HepG2 (cell line): ENCODE measurements around the gene DAZAP1. TPM values are rescaled to one million over a fixed set of nuclear protein-coding genes. Genes with fewer than 3 reads are reported as not detected.

Experiments
- AGO2 ChIP-seq: fragments of 200-400 bp; formaldehyde crosslinking; optimal IDR thresholded peaks from 2 replicates; pipeline ENCODE3; 2017; ENCODE audit warnings: mild to moderate bottlenecking, low read depth, low read length, moderate library complexity
- ARID4A ChIP-seq: sonication (generic); formaldehyde crosslinking; IDR thresholded peaks from 2 replicates; pipeline ENCODE4 v1.5.0; 2020; ENCODE audit warnings: mild to moderate bottlenecking, missing genetic modification reagents, borderline replicate concordance
- CHD2 ChIP-seq: IDR thresholded peaks from 2 replicates; pipeline ENCODE4 v1.6.1; 2011; ENCODE audit warnings: low read depth, low read length, improper control_type of control experiment
- KDM4B ChIP-seq: sonication (generic); formaldehyde crosslinking; IDR thresholded peaks from 2 replicates; pipeline ENCODE4 v1.4.0; 2020; ENCODE audit warnings: missing genetic modification reagents
- KLF6 ChIP-seq: IDR thresholded peaks from 2 replicates; pipeline ENCODE4 v1.8.0; 2016; ENCODE audit warnings: missing biosample characterization, missing genetic modification reagents
- MXD4 ChIP-seq: IDR thresholded peaks from 2 replicates; pipeline ENCODE4 v1.6.1; 2016; ENCODE audit warnings: mild to moderate bottlenecking, missing biosample characterization, missing genetic modification reagents
- SMAD9 ChIP-seq: sonication (generic); formaldehyde crosslinking; IDR thresholded peaks from 2 replicates; pipeline ENCODE4 v1.5.1; 2020; ENCODE audit warnings: mild to moderate bottlenecking, missing genetic modification reagents
- SP2 ChIP-seq: sonication (generic); formaldehyde crosslinking; IDR thresholded peaks from 2 replicates; pipeline ENCODE4 v1.5.1; 2020; ENCODE audit warnings: mild to moderate bottlenecking, missing genetic modification reagents
- TEAD3 ChIP-seq: optimal IDR thresholded peaks from 2 replicates; pipeline ENCODE3; 2016; ENCODE audit warnings: borderline replicate concordance
- TFDP1 ChIP-seq: IDR thresholded peaks from 2 replicates; pipeline ENCODE4 v1.6.1; 2016; ENCODE audit warnings: missing compliant biosample characterization, missing genetic modification reagents, borderline replicate concordance
- THAP11 ChIP-seq: IDR thresholded peaks from 2 replicates; pipeline ENCODE4 v1.6.1; 2016; ENCODE audit warnings: missing biosample characterization, missing genetic modification reagents
- ZNF234 ChIP-seq: sonication (generic); formaldehyde crosslinking; conservative IDR thresholded peaks from 2 replicates; pipeline ENCODE4 v1.5.1; 2020; ENCODE audit warnings: mild to moderate bottlenecking, missing genetic modification reagents
- ZNF333 ChIP-seq: sonication (generic); formaldehyde crosslinking; IDR thresholded peaks from 2 replicates; pipeline ENCODE4 v1.4.0; 2020; ENCODE audit warnings: mild to moderate bottlenecking, missing genetic modification reagents, borderline replicate concordance
- ZNF354B ChIP-seq: sonication (generic); formaldehyde crosslinking; IDR thresholded peaks from 2 replicates; pipeline ENCODE4 v1.8.0; 2022; ENCODE audit warnings: mild to moderate bottlenecking, missing genetic modification reagents
- ZNF441 ChIP-seq: sonication (generic); formaldehyde crosslinking; IDR thresholded peaks from 2 replicates; pipeline ENCODE4 v1.7.0; 2021; ENCODE audit warnings: missing genetic modification reagents, borderline replicate concordance
- ZNF546 ChIP-seq: sonication (generic); formaldehyde crosslinking; conservative IDR thresholded peaks from 2 replicates; pipeline ENCODE4 v1.8.1; 2023; ENCODE audit warnings: mild to moderate bottlenecking, missing genetic modification reagents
- polyA plus RNA-seq, 8 experiments: library from polyadenylated mRNA; depleted of rRNA in 3 of 8; stranded (reverse) in 7 of 8; unstranded in 1 of 8; fragments of >200 nt; fragmentation: Illumina TruSeq in 4 of 8; extraction: Trizol in 4 of 8; gene quantifications; 2 replicates each; pipeline versions ENCODE4 v1.2.1 to v1.2.3, GENCODE V29; 2011 to 2016; ENCODE audit warnings: low read depth in 4 of 8, missing spikeins in 1 of 8, mixed read lengths in 1 of 8; ENCODE audit not compliant: insufficient read depth in 1 of 8
- total RNA-seq, 5 experiments: library from RNA; depleted of rRNA; stranded (reverse); fragments of >200 nt; fragmentation: Illumina TruSeq; extraction: Trizol; gene quantifications; 2 replicates each; pipeline ENCODE4 v1.2.3, GENCODE V29; 2016; ENCODE audit warnings: low read depth in 1 of 5
- TF ChIP-seq, protein P1 (sequence below): sonication (generic); formaldehyde crosslinking; IDR thresholded peaks from 2 replicates; pipeline ENCODE4 v1.9.0; 2021; ENCODE audit warnings: mild to moderate bottlenecking, missing genetic modification reagents

Gene DAZAP1
- total and polyA plus RNA-seq, 2 of the 13 experiments (the other 11 are each of a cell fraction or from before 2014, with no cell fraction given), result 63.3 to 79.2 TPM

GRCh38 chr19:1401138-1401888, 6.1 kb upstream of the DAZAP1 start, which contains the start of gene GAMT (continued):
- TF ChIP-seq, protein P1, sequence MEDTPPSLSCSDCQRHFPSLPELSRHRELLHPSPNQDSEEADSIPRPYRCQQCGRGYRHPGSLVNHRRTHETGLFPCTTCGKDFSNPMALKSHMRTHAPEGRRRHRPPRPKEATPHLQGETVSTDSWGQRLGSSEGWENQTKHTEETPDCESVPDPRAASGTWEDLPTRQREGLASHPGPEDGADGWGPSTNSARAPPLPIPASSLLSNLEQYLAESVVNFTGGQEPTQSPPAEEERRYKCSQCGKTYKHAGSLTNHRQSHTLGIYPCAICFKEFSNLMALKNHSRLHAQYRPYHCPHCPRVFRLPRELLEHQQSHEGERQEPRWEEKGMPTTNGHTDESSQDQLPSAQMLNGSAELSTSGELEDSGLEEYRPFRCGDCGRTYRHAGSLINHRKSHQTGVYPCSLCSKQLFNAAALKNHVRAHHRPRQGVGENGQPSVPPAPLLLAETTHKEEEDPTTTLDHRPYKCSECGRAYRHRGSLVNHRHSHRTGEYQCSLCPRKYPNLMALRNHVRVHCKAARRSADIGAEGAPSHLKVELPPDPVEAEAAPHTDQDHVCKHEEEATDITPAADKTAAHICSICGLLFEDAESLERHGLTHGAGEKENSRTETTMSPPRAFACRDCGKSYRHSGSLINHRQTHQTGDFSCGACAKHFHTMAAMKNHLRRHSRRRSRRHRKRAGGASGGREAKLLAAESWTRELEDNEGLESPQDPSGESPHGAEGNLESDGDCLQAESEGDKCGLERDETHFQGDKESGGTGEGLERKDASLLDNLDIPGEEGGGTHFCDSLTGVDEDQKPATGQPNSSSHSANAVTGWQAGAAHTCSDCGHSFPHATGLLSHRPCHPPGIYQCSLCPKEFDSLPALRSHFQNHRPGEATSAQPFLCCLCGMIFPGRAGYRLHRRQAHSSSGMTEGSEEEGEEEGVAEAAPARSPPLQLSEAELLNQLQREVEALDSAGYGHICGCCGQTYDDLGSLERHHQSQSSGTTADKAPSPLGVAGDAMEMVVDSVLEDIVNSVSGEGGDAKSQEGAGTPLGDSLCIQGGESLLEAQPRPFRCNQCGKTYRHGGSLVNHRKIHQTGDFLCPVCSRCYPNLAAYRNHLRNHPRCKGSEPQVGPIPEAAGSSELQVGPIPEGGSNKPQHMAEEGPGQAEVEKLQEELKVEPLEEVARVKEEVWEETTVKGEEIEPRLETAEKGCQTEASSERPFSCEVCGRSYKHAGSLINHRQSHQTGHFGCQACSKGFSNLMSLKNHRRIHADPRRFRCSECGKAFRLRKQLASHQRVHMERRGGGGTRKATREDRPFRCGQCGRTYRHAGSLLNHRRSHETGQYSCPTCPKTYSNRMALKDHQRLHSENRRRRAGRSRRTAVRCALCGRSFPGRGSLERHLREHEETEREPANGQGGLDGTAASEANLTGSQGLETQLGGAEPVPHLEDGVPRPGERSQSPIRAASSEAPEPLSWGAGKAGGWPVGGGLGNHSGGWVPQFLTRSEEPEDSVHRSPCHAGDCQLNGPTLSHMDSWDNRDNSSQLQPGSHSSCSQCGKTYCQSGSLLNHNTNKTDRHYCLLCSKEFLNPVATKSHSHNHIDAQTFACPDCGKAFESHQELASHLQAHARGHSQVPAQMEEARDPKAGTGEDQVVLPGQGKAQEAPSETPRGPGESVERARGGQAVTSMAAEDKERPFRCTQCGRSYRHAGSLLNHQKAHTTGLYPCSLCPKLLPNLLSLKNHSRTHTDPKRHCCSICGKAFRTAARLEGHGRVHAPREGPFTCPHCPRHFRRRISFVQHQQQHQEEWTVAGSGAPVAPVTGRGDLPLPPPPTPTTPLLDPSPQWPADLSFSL (CRISPR knock-in tag), result no peak
- TF ChIP-seq ZNF333 (CRISPR knock-in tag) (peak; percentile 9; the same call in 1 of the 2 replicates), ARID4A (peak; percentile 18; the same call in 1 of the 2 replicates), CHD2 (peak; percentile 68; the same call in 1 of the 2 replicates), KDM4B (CRISPR knock-in tag) (no peak), ZNF546 (CRISPR knock-in tag) (peak; percentile 81), SMAD9 (CRISPR knock-in tag) (no peak), MXD4 (CRISPR knock-in tag) (peak; percentile 33; the same call in 1 of the 2 replicates), THAP11 (CRISPR knock-in tag) (0 out of 2 replicates have a peak, but pooled peaks have one; percentile 11), ZNF354B (CRISPR knock-in tag) (0 out of 2 replicates have a peak, but pooled peaks have one; percentile 2), SP2 (0 out of 2 replicates have a peak, but pooled peaks have one; percentile 20), TFDP1 (peak; percentile 60; the same call in 1 of the 2 replicates), TEAD3 (CRISPR knock-in tag) (no peak), KLF6 (CRISPR knock-in tag) (no peak), AGO2 (peak; percentile 91), ZNF441 (0 out of 2 replicates have a peak, but pooled peaks have one; percentile 28), ZNF234 (CRISPR knock-in tag) (0 out of 2 replicates have a peak, but pooled peaks have one; percentile 31)
